Muscle layer of duodenum (tissue), 2 donors: ENCODE results near the gene UGT1A3.

ENCODE experiments used
- H3K27ac ChIP-seq: one replicate; pipeline ENCODE4 v1.7.0; 2013; ENCODE audit warnings: mild to moderate bottlenecking, low read length
- H3K27me3 ChIP-seq: one replicate; pipeline ENCODE4 v1.7.0; 2013; ENCODE audit warnings: low read depth, mild to moderate bottlenecking, control low read depth, low read length
- H3K36me3 ChIP-seq, 2 donors: one replicate each; pipeline ENCODE4 v1.7.0; 2013; ENCODE audit warnings: low read length in 2 of 2, control low read depth in 1 of 2, mild to moderate bottlenecking in 1 of 2; ENCODE audit not compliant: insufficient read depth in 2 of 2, control insufficient read depth in 1 of 2
- H3K4me1 ChIP-seq, 2 donors: one replicate each; pipeline ENCODE4 v1.7.0; 2013; ENCODE audit warnings: low read length in 2 of 2, mild to moderate bottlenecking in 2 of 2, control low read depth in 1 of 2, moderate library complexity in 1 of 2; ENCODE audit not compliant: insufficient read depth in 2 of 2, control insufficient read depth in 1 of 2
- H3K4me3 ChIP-seq, 2 donors: one replicate each; pipeline ENCODE4 v1.7.0; 2013; ENCODE audit warnings: low read length in 2 of 2, low read depth in 1 of 2, mild to moderate bottlenecking in 1 of 2
- H3K9me3 ChIP-seq, 2 donors: one replicate each; pipeline ENCODE4 v1.7.0; 2013; ENCODE audit warnings: low read length in 2 of 2, control low read depth in 1 of 2, mild to moderate bottlenecking in 1 of 2; ENCODE audit not compliant: control insufficient read depth in 1 of 2
- donor health status: healthy.

The UGT1A3 gene

GRCh38 chr2:233800208-233800607 is 71.4 kb downstream of the UGT1A3 start:
- H3K27ac ChIP-seq = no peak overlapping the region
- H3K9me3 ChIP-seq = no peaks in the 10 kb centered on the region
- no peak overlapping the region for H3K4me3 ChIP-seq
- no peaks in the 10 kb centered on the region for H3K4me1 ChIP-seq
- H3K36me3 ChIP-seq = no peaks in the 10 kb centered on the region
- H3K27me3 ChIP-seq = no peaks in the 10 kb centered on the region

DNA sequence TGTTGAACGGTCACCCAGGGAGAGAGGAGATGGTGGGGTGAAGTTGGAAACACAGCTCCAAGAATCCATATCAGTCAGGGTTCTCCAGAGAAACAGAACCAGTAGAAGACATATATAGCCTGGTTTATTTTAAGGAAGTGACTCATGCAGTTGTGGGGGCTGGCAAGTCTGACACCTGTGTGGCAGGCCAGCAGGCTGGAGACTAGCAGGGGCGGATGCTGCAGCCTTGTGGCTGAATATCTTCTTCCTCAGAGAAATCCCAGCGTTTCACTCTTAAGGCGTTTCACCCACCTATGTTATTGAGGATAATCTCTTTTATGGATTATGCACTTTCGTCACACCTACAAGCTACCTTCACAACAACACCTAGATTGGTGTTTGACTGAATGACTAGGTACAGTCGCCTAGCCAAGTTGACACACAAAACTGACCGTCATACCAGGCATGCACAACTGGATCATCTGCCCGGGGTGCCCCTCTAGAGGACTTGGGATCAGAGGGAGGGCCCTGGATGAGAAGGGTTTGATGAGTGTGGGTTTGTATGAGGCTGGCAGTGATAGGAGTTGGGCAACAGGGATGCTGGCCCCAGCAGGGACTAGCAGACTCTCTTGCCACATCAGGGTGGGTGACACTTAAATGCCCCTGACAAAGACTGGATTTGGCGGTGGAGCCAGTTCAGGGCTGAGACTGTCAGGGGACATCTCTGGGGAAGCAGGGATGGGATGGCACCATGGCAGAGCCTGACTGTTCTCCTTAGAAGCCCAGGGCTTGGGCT is 72.7 kb downstream of the UGT1A3 start:
- Histone ChIP-seq H3K27me3 (no peaks in the 10 kb centered on the region), H3K36me3 (no peaks in the 10 kb centered on the region), H3K9me3 (no peaks in the 10 kb centered on the region), H3K27ac (no peak overlapping the region), H3K4me1 (no peaks in the 10 kb centered on the region), H3K4me3 (no peak overlapping the region)

- no peaks in the 10 kb centered on the region for H3K4me1 ChIP-seq
- no peaks in the 10 kb centered on the region for H3K27me3 ChIP-seq
- H3K9me3 ChIP-seq = no peaks in the 10 kb centered on the region
- no peak overlapping the region for H3K4me3 ChIP-seq
- no peaks in the 10 kb centered on the region for H3K36me3 ChIP-seq
- no peak overlapping the region for H3K27ac ChIP-seq
Observed at GRCh38 chr2:233802132-233802815, 73.4 kb downstream of the UGT1A3 start.

DNA sequence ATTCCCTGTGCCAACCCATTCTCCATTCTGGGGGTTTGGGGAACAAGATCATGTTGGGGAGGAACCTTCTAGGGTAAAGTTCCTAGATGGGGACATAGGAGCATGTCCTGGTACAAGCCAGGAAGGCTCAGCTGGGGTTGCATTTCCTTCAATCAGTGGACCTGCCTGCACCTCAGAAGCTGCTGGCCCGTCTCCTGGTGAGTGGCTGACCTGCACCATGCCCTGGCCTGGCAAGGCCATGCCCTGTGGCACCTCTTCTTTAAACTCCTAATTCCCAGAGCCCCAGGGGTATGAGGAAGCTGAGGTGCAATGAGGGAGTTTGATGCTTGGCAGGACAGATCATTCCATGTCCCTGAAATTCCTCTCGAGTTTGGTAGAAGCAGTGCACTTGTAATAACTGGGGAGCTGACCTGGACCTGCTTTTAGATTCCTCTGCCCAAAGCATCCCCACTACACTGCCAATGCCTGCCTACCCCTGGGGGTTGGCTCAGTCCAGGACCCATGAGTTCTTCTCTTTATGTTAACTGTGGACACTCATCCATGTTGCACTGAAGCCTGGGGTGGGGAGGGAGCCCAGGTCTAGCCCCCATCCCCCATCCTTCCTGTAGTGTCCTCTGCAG is 74.6 kb downstream of the UGT1A3 start:
- no peaks in the 10 kb centered on the region for H3K27me3 ChIP-seq
- no peak overlapping the region for H3K27ac ChIP-seq
- no peaks in the 10 kb centered on the region for H3K4me1 ChIP-seq
- H3K4me3 ChIP-seq = no peak overlapping the region
- no peaks in the 10 kb centered on the region for H3K9me3 ChIP-seq
- no peaks in the 10 kb centered on the region for H3K36me3 ChIP-seq

GRCh38 chr2:233803994-233804393 is 75.2 kb downstream of the UGT1A3 start:
- no peaks in the 10 kb centered on the region for H3K9me3 ChIP-seq
- H3K4me3 ChIP-seq = no peak overlapping the region
- H3K27me3 ChIP-seq = no peaks in the 10 kb centered on the region
- no peaks in the 10 kb centered on the region for H3K4me1 ChIP-seq
- H3K36me3 ChIP-seq = no peaks in the 10 kb centered on the region
- H3K27ac ChIP-seq = no peak overlapping the region

- no peaks in the 10 kb centered on the region for H3K4me1 ChIP-seq
- no peak overlapping the region for H3K27ac ChIP-seq
- no peaks in the 10 kb centered on the region for H3K36me3 ChIP-seq
- no peaks in the 10 kb centered on the region for H3K9me3 ChIP-seq
- no peaks in the 10 kb centered on the region for H3K27me3 ChIP-seq
- H3K4me3 ChIP-seq = no peak overlapping the region
Observed at GRCh38 chr2:233807215-233807865, 78.5 kb downstream of the UGT1A3 start.

DNA sequence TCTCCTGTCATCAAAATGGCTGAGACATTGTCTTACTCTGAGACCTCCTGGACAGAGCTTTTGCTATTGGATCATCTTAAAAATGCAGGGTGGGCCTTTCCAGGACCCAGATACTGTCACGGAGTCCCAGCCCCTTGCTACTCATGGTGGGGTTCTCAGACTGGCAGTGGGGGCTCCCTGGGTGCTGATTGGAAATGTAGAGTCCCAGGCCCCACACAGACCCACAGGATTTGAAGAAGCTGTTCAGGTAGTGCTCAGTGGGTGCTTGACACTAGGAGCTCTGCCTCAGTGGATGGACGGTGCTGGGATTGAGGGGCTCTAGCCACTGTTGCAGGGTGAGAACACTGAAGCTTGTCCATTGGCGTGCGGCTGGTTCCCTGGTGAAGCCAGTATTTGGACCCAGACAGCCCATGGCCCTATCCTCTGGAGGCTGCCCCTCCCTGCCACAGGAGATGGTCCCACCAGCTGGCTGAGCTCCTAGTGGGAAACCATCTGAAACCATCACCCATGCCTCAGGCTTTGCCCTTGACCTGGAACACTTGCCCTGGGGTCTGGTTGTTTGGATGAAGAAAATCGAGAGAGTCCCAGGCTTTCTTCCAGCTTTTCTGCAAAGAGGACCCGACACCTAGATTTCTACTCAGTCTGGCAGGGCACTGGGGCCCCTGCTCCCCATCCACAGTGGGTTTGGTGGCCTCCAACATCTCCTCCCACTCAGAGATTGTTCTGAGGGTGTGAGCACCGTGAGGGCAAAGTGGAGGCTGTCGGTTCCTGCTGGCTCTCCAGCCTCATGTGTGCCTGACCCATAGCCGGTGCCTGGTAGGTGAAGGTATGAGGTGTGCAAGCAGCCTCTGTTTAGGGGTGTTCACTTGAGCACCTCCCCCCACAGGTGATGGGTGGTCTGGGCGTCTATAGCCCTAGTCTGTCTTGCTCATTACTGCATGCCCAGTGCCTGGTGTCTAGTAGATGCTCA is 79.4 kb downstream of the UGT1A3 start:
- no peak overlapping the region for H3K27ac ChIP-seq
- H3K4me3 ChIP-seq = no peak overlapping the region

GRCh38 chr2:233810385-233810784 is 81.5 kb downstream of the UGT1A3 start:
- Histone ChIP-seq H3K27ac (no peak overlapping the region), H3K4me1 (no peaks in the 10 kb centered on the region), H3K9me3 (no peaks in the 10 kb centered on the region), H3K27me3 (peaks cover 3% of the 10 kb centered on the region), H3K36me3 (no peaks in the 10 kb centered on the region), H3K4me3 (no peak overlapping the region)

More for the DNA sequence above, 79.4 kb downstream of the UGT1A3 start:
- Histone ChIP-seq H3K36me3 (no peaks in the 10 kb centered on the region), H3K9me3 (no peaks in the 10 kb centered on the region), H3K27me3 (peaks cover 2% of the 10 kb centered on the region), H3K4me1 (no peaks in the 10 kb centered on the region)

DNA sequence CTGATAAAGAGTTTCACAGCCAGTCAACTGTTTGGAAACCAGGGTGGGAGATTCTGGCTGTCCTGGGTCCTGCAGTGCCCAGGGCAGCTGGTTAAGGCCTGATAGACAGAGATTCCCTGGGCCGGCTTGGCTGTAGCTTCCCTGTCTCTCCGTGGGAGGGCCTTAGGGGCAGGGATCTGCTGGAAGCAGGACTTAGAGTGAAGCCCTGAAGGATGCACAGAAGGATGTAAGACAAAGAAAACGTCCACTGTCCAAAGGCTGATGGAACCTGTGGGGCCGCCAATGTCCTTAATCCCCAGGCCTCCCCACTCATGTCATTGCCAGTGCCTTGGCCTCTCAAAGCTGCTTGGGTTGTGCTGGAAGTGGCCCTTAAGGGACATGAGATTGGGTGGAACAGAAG is 82.2 kb downstream of the UGT1A3 start:
- peaks cover 3% of the 10 kb centered on the region for H3K27me3 ChIP-seq
- H3K36me3 ChIP-seq = no peaks in the 10 kb centered on the region
- H3K4me3 ChIP-seq = no peak overlapping the region
- no peaks in the 10 kb centered on the region for H3K4me1 ChIP-seq
- H3K27ac ChIP-seq = no peak overlapping the region
- no peaks in the 10 kb centered on the region for H3K9me3 ChIP-seq

GRCh38 chr2:233811732-233812131 is 82.9 kb downstream of the UGT1A3 start:
- Histone ChIP-seq H3K4me1 (no peaks in the 10 kb centered on the region), H3K9me3 (no peaks in the 10 kb centered on the region), H3K27ac (no peak overlapping the region), H3K36me3 (no peaks in the 10 kb centered on the region), H3K4me3 (no peak overlapping the region), H3K27me3 (peaks cover 3% of the 10 kb centered on the region)
